Measurements from ENCODE around the gene SLC12A8. TPM values are rescaled to one million over a fixed set of nuclear protein-coding genes. Genes with fewer than 3 reads are reported as not detected.

Gene SLC12A8
- total and polyA plus RNA-seq, 9 of the 15 experiments (the other 6 are each of a cell fraction or from before 2014, with no cell fraction given) = 0.04 to 0.33 (median 0.09) TPM; not detected in 4

GRCh38 chr3:125069452-125069851 lies 143.1 kb downstream of the SLC12A8 start:
- DNase-seq (ENCODE audit: extremely low read depth in 1 of 4, low spot score in 3 of 4) (no peak), ATAC-seq (no peak), FAIRE-seq (no peak)
- Histone ChIP-seq H3K4me1 (replicated peaks in 1 of 2; ENCODE audit: control insufficient read depth in 2 of 2, insufficient read depth in 2 of 2, low read length in 2 of 2) (no peaks in the 10 kb centered on the region), H4K20me1 (replicated peaks; ENCODE audit: control insufficient read depth, insufficient read depth, low read length) (no peaks in the 10 kb centered on the region; the same call in 1 of the 2 replicates), H3K9ac (ENCODE audit: insufficient read depth in 1 of 2, low read depth in 2 of 2, low read length in 2 of 2) (no peak overlapping the region), H3K79me2 (ENCODE audit: control insufficient read depth, insufficient read depth, low read length) (no peaks in the 10 kb centered on the region), H3K9me3 (replicated peaks; ENCODE audit: control insufficient read depth, insufficient read depth, low read depth, low read length) (no peaks in the 10 kb centered on the region), H3K4me3 (no peak overlapping the region), H3K36me3 (ENCODE audit: control insufficient read depth, insufficient read depth, low read length) (no peaks in the 10 kb centered on the region), H3K27ac (ENCODE audit: extremely low read depth, low read depth, low read length) (no peak overlapping the region), H3K4me2 (ENCODE audit: insufficient read depth, low read length) (no peak overlapping the region), H3K9me1 (ENCODE audit: control insufficient read depth, insufficient read depth, low read length) (no peaks in the 10 kb centered on the region), H2AFZ (ENCODE audit: low read depth, low read length) (no peak overlapping the region), H3K27me3 (ENCODE audit: control insufficient read depth in 2 of 2, insufficient read depth in 2 of 2, low read length in 2 of 2) (peaks cover 0 to 13% of the 10 kb centered on the region in 2 experiments; a peak in 3 of 5 replicates)
- in situ Hi-C loops (cut with MboI) (no loop called here), intact Hi-C loops (cut with micrococcal nuclease) (no loop called here)
- ChIA-PET CTCF (ENCODE audit: low intra/inter-chr PET ratio) (no interaction called here), POLR2A (no interaction called here)
- TF ChIP-seq THRA (IDR thresholded peaks at IDR 0.05) = no peak
- TF ChIP-seq KLF16 (IDR thresholded peaks at IDR 0.05) = no peak
- TF ChIP-seq ZNF639 (CRISPR knock-in tag; conservative IDR thresholded peaks at IDR 0.05 in 1 of 2, IDR thresholded peaks at IDR 0.05 in 1 of 2) = no peak
- no TSS peak for BruUV-seq (replicated peaks)
- 0% methylated on average over 1 of the region's 1 CpG for WGBS (ENCODE audit: insufficient coverage, low coverage, missing lambda C conversion rate)
